Measurements from ENCODE around the gene ZNF679.
"Not testable (repeated sequence)": the region's sequence is repeated elsewhere in the genome, so short reads cannot be mapped to it uniquely, and the experiment has no call there.

The ZNF679 gene
- total RNA-seq, result 0 to 0.66 (median 0) reads per million in 17 experiments

DNA sequence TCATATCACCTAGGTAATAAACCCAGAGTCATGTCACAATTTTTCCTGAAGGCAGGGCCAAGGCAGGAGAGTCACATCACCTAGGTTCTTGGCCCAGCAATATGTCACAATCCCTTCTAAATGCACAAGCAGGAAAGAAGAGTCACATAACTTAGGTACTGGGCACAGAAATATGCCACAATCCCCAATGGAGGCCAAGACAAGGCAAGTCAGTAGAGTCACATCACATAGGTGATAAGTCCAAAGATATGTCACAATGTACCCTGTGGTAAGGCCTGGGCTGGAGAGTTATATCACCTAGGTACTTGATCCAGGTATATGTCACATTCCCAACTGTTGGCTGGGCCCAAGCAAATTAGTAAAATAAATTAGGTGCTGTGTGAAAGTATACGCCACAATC lies at the start of gene ZNF679:
Gene ZNF679, plus strand, starts transcription at position 301 of the 400 bp plus-strand sequence. CDS start 20,644 bp downstream, outside the sequence.
- DNase-seq, result not testable (repeated sequence)

DNA sequence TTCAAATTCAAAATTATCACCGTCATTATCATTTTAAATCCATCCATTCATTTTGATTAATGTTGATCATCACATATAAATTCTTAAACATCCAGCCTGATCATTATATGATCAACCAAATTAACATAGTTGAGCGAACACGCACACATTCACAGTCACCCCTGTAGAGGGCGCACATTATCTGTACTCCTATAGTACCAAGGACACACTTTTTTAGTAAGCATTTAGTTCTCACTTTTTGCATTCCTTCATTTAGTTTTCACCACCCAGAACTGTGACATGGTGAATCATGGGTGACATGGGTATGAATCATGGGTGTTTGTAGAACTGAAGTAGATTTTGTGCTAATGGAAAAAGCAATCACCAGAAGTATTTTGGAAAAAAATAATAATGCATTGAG lies 47.3 kb upstream of the ZNF679 start:
- DNase-seq, result peak in 2 of 4 experiments; percentile 14 to 19

DNA sequence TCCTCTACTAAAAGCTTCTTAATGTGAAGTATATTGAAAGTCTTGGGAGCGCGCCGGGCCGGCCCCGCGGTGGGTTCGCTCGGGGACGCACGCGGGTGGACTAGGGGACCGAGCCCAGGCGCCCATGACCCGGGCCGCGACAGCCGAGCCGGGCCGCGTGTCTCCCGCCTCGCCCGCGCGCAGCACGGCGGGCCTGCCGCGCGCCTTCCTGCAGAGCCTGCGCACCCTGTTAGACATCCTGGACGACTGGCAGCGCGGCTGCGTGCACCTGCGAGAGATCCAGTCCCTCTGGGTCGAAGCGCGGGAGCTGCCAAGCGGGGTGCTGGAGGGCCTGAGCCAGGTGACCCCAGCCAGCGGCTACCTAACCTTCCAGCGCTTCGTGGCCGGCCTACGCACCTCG lies 46.7 kb upstream of the ZNF679 start:
- DNase-seq, result no peak

DNA sequence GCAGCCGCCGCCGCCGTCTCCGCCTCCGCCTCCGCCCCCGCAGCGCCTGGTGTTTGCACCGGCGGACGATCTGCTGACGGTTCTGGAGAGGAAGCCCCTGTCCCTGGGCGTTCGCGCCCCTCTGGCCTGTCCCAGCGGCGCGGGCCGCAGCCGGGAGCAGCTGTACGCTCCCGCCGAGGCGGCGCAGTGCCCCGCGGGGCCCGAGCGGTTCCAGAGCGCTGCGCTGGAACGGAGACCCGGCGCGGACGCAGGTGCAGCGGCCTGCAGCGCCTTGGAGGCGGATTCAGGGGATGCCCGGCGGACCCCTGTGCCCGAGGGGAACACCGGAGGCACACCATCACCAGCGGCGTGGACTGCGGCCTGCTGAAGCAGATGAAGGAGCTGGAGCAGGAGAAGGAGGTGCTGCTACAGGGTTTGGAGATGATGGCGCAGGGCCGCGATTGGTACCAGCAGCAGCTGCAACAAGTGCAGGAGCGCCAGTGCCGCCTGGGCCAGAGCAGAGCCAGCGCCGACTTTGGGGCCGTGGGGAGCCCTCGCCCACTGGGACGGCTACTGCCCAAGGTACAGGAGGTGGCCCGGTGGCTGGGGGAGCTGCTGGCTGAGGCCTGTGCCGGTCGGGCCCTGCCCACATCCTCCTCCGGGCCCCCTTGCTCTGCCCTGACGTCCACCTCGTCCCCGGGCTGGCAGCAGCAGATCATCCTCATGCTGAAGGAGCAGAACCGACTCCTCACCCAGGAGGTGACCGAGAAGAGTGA lies 46.1 kb upstream of the ZNF679 start:
- no peak for DNase-seq

DNA sequence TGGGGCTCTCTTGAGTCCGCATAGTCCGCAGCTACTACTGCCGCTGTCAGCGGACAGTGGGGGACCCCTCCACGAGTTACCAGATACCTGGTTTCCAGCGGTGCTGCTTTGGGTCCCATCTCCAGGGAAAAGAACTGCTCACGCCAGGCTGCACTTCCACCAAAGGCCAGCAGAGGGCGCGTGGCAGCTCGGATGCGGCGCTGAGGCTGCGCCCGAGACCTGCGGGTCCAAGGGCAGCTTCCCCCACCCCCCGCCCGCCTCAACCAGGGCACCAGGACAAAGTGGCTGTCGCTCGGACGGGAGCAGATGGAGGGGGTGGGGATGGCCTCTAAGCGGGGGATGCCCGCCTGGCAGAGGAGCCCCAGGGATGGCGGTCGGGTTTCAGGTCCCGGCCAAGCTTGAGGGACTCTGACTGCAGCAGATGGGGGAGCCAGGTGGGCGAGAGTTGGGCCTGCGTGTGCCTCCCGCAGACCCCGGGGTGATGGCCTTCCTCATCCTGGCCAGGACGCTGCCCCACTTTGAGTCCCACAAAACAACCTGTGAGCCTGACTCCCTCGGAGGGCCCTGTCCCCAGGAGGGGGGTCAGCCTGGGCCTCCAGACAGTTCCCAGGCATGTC lies 45.0 kb upstream of the ZNF679 start:
- DNase-seq, result peak; percentile 4 to 40 (median 20)

DNA sequence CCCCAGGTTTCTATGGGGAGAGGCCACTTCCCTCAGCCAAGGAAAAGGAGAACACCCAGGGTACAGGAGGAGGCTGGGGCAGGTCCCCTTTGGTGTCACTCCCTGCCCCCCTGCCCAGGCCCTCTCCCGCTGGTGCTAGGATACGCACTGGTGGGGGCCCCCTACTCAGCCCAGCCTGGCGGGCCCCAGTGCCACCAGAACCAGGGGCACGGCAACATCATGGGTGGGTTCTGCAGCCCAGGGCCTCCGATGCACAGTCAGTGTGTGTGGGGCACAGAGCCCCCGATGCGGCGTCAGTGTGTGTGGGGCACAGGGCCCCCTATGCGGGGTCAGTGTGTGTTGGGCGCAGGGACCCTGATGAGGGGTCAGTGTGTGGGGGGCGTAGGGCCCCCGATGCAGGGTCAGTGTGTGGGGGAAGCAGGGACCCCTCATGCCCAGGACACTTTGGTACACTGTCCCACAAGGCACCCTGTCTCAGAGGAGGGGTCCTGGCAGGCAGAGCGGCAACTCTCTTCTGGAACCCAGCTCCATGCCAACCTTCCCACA lies 44.4 kb upstream of the ZNF679 start:
- no peak for DNase-seq

DNA sequence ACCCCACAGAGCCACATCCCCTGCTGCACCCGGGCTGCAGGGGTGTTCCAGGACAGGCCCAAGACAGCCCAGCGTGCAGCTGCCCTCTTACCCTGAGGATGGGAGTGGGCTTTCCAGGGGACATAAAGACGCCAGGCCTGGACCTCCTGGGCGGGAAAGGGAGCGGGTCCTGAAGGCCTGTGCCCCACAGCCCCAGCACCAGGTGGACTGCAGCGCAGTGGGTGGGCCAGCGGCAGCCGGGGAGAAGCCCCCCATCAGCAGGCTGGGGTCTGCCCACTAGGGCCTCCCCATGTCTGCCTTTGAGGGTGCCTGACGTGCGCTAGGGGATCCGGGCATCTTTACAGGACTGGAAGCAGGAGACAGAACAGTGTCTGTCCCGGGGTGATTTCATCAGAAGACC lies 43.9 kb upstream of the ZNF679 start:
- no peak for DNase-seq

DNA sequence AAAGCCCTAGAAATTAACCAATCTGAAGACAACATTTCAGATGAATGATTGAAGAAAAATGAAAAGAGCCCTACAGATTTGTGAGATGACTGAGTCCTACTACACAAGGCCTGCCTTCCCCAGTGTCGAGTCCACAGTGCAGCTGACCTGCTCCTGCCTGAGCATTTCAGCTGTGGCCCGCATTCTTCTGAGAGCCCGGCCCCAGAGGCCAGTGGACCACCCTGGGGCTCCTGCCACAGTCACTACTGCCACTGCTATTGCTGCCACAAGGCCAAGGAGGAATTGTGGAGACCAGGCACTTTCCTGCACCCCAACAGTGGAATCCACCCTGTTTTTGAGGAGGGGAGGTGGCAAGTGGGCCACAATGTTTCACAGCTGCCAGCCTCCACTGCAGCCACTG lies 40.9 kb upstream of the ZNF679 start:
- no peak for DNase-seq

DNA sequence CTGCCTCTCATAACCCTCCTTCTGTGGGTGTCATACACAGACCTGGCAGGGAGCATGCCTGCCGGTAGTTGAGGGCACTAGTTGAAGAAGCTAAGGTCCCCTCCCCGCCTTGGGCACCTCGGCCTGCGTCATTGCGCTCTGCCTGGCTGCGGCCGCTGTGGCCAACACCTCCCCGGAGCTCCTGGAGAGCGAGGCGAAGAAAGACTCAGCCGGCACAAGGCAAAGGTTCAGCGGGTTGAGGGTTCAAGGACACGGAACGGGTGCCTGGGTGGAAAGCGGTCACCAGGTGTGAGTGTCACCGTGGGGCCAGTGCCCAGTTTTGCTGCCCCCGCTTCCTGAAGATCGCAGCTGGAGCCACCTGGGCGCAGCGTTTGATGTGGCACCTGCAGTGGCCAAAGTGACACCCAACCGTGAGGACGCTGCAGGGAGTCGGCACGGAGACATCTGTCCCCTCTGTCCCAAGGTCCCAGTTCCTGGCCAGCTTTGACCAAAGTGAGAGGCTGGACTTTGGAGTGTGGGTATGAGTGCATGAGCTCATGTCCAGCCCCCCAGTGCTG lies 36.0 kb upstream of the ZNF679 start:
- no peak for DNase-seq

DNA sequence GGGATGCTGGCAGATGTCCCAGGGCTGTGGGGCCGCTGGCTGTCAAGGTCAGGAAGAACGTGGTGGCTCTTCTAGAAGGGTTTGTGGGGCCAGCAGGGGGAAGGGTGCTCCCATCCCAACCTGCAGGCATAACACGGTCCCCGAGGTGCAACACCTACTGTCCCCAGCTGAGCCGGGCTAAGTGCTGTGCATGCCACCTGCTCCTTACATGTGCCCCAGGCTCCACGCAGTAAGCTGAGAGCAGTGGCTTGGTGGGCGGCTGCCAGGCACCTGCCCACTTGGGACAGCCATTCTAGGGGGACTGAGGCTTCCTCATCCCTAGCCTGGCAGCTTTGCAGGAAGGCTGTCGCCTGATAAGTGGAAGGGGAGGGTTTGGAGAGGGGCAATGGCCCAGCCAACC lies 35.5 kb upstream of the ZNF679 start:
- DNase-seq, result no peak

DNA sequence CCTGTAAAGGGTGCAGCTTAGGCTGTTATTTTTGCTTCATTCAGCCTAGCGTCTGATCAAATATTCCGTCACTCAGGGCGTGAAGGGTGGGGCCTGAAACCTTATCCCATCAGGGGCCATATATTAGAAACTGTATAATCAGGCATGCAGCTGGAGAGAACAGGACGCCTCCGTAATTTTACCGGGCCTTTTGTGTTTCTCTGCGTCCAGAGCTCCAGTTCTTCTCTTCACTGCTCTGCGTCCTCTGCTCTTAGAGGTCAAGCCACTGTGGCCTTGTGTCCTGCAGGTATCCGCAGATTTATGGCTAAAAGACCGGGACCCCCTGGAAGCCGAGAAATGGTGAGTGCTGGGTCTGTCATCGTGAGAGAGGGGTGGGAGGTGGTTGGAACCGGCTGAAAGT lies 21.4 kb upstream of the ZNF679 start, which contains the start of gene ZNF735:
Gene ZNF735, plus strand, starts transcription at position 301 of the 400 bp plus-strand sequence. Its CDS starts 0 bp downstream, at position 301.
- no peak for DNase-seq

DNA sequence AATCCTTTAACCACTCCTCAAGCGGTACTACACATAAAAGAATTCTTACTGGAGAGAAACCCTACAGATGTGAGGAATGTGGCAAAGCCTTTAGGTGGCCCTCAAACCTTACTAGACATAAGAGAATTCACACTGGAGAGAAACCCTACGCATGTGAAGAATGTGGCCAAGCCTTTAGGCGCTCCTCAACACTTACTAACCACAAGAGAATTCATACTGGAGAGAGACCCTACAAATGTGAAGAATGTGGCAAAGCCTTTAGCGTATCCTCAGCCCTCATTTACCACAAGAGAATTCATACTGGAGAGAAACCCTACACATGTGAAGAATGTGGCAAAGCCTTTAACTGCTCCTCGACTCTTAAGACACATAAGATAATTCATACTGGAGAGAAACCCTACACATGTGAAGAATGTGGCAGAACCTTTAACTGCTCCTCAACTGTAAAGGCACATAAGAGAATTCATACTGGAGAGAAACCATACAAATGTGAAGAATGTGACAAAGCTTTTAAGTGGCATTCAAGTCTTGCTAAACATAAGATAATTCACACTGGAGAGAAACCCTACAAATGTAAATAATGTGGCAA lies 8.5 kb upstream of the ZNF679 start:
- not testable (repeated sequence) for DNase-seq

DNA sequence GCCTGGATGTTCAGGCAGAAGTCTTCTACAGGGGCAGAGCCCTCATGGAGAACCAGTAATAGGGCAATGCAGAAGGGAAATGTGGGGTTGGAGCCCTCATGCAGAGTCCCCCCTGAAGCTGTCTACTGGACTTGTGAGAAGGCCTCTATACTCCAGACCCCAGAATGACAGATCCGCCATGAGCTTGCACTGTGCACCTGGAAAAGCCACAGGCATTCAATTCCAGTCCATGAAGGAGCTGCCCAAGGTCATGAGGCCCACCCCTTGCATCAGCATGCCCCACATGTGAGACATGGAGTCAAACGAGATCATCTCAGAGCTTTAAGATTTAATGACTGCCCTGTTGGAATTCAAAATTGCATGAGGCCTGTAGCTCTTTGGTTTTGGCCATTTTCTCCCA lies 4.9 kb upstream of the ZNF679 start:
- no peak for DNase-seq

DNA sequence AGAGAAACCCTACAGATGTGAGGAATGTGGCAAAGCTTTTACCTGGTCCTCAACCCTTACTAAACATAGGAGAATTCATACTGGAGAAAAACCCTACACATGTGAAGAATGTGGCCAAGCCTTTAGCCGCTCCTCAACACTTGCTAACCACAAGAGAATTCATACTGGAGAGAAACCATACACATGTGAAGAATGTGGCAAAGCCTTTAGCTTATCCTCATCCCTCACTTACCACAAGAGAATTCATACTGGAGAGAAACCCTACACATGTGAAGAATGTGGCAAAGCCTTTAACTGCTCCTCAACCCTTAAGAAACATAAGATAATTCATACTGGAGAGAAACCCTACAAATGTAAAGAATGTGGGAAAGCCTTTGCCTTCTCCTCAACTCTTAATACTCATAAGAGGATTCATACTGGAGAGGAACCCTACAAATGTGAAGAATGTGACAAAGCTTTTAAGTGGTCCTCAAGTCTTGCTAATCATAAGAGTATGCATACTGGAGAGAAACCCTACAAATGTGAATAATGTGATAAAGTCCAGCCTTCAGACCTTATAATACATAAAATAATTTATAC lies 38.2 kb downstream of the ZNF679 start:
- no peak for DNase-seq

DNA sequence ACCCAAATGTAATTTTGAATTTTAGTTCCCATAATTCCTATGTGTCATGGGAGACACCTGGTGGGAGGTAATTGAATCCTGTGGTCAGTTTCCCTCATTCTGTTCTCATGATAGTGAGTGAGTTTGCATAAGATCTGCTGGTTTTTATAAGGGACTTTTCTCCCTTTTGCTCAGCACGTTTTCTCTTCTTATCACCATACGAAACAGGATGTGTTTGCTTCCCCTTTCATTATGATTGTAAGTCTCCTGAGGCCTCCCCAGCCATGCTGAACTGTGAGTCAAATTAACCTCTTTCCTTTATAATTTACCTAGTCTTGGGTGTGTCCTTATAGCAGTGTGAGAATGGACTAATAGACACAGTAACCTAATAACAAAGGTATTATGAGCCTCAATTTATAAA lies 49.4 kb downstream of the ZNF679 start:
- DNase-seq, result no peak

DNA sequence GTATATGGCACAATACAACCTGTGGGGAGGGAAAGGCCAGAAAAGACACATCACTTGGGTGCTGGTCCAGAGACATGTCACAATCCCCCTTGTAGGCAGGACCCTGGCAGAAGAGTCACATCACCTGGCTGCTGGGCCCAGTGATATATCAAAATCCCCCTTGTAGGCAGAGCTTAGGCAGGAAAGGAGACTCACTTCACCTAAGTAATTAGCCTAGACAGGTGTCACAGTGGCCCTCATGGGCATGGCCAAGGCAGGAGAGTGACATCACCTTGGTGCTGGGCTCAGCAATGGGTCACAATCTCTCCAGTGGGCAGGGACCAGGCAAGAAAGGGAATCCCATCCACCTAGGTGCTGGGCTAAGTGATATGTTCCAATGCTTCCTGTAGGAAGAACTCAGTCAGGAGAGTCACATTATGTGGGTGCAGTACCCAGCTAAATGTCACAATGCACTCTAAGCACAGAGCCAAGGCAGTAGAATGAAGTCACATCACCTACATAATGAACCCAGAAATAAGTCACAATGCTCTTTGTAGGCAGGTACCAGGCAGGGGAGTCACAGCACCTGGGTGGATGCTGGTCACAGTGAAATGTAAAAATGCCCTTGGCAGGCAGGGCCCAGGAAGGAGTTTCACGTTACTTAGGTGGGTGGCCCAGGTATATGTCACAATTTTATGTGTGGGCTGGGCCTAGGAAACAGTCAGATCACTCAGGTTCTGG lies 66.6 kb downstream of the ZNF679 start:
- DNase-seq, result no peak

DNA sequence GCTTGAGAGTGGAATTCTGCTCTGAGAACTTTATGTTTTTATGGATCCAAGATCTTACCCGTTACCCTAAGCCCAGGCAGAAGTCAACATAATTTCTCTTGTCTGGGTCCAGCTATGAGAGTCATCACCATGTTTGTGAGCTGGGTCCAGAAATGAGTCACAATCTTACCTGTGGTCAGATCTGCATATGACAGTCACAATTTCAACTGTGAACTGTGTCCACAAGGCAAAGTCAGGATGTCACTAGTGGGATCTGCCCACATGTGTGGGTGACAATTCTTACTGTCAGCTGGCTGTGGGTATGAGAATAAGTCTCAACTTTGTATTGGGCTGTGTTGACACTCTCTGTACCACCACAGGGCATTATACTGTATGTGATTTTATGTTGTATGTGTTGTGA lies 69.1 kb downstream of the ZNF679 start:
- DNase-seq, result not testable (repeated sequence)

DNA sequence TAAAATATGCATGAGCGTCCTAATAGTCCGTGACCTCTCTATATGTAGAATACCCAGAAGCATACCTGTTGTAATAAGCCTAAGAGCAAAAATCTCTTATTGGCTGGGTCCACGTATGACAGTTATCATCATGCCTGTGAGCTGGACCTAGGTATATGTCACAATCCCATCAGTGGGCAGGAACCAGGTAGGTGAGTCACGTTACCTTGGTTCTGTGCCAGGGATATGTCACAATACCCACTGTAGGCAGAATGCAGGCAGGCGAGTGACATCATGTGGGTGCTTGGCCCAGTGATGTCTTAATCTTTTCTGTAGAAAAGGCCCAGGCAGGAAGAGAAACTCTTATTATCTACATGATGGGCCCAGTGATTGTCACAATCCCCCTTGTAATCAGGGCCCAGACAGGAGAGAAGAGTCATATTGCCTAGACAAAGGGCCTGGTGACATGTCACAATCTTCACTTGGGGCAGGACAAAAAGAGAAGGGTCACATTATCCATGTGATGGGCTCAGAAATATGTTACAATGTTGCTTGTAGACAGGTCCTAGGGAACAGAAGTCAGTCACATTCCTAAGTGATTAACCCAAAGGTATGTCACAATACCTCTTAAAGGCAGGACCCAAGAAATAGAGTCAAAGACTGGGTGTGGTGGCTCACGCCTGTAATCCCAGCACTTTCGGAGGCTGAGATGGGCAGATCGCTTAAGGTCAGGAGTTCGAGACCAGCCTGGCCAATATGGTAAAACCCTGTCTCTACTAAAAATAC lies 72.5 kb downstream of the ZNF679 start:
- DNase-seq, result no peak

DNA sequence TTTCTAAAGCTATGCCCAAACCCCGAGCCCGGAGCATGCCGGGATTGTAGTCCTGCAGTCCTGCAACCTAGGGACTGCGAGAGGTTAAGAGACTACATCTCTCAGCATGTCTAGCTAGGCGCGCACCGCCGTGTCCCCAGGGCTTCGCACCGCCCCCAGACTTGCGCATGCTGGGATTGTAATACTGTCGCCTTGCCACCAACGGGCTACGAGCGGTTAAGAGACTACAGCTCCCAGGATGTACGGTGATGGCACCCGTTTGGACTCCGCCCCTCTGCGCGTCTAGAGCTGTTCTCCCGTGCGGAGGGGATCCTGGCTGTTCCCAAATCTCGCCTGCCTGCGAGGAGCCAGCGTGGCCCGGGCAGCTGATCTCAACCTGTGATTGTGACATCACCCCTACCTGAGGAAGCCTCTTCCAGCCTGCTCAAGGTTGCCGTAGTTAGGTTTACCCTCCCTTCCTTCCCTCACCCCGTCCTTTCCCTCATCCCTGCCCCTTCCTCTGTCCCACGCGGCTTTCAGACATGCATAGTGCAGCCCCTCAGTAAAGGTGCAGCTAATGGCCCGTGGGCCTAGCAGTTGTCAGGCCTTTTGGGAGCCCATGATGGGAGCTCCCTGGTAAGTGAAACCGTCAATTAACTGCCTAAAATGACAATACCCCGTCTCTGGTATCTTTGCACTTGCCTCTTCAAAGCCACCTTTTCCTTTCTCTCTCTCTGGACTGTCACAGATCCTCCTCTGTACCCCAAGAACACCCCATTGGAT lies 79.2 kb downstream of the ZNF679 start:
- peak; percentile 95 to 97 (median 96) for DNase-seq

DNA sequence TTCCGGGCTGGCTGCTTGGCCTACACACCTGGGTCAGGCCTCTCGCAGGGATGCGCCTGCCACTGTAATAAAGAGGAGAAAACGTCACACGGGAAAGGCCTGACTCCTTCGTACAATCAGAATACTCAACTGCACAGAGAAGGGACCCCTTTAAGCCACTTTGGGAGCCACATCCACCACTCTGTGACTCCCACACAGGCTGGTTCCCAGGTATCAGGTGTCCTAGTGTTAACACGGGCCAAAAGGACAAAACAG lies 79.7 kb downstream of the ZNF679 start:
- DNase-seq, result no peak

DNA sequence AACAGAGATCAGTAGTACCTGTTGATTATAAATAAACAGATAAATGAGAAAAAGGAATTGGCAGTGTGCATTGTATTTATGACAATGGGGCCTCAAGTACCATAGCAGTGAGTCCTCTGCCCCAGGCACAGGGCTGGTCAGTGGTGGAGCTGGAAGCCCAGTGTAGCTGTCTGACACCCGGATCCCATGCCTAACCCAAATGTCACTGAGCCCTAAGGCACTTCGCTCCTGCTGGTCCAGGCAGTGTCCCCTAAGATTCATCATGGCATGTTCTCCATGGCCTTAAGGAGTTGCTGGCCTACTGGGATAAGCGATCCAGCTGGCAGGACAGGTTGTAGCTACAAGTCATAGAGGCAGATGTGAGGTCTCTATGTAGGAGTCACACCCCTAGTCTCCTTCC lies 82.2 kb downstream of the ZNF679 start:
- DNase-seq, result no peak

All from suppressor macrophage (primary cell).